Ascending aorta (tissue), 2 donors: ENCODE data around the gene KCNH3. TPM values are rescaled to one million over a fixed set of nuclear protein-coding genes. Genes with fewer than 3 reads are reported as not detected.

ENCODE experiments used
- DNase-seq, 2 donors: peaks; one replicate each; pipeline ENCODE4 v3.0.0-alpha.2; 2019; ENCODE audit warnings: low spot score in 2 of 2
- H3K27ac ChIP-seq, 2 donors: fragments of 200-600 bp; sonication (generic); one replicate each; pipeline ENCODE4 v1.5.1; 2016 to 2017; ENCODE audit warnings: mild to moderate bottlenecking in 1 of 2
- H3K27me3 ChIP-seq: fragments of 200-600 bp; sonication (generic); one replicate; pipeline ENCODE4 v1.5.1; 2017
- H3K36me3 ChIP-seq, 2 donors: fragments of 200-600 bp; sonication (generic); one replicate each; pipeline ENCODE4 v1.5.1; 2016
- H3K4me1 ChIP-seq, 2 donors: fragments of 200-600 bp; sonication (generic); one replicate each; pipeline ENCODE4 v1.5.1; 2016 to 2017; ENCODE audit warnings: mild to moderate bottlenecking in 1 of 2
- H3K4me3 ChIP-seq, 2 donors: fragments of 200-600 bp; sonication (generic); one replicate each; pipeline ENCODE4 v1.5.1; 2016 to 2017; ENCODE audit warnings: mild to moderate bottlenecking in 1 of 2
- H3K9me3 ChIP-seq, 2 donors: fragments of 200-600 bp; sonication (generic); one replicate each; pipeline ENCODE4 v1.5.1; 2016
- intact Hi-C: fragments of 100-400 bp; cut with DNase I; formaldehyde crosslinking; loops from one replicate; pipeline ENCODE4 v1.15.1; 2023
- total RNA-seq: library from RNA; depleted of rRNA; stranded (reverse); fragments of >200 nt; gene quantifications from one replicate; pipeline ENCODE4 v1.1.0, GENCODE V29; 2016
- TF ChIP-seq, protein P1 (sequence below), 3 experiments: fragments of 200-600 bp in 2 of 3; fragments of 450-650 bp in 1 of 3; sonication (generic) in 2 of 3; IDR thresholded peaks; one replicate each; pipeline ENCODE4 v1.5.1; 2016 to 2019; ENCODE audit warnings: antibody characterized with exemption in 3 of 3, mild to moderate bottlenecking in 1 of 3, moderate library complexity in 1 of 3

KCNH3 gene
- total RNA-seq, 1 donor from 2014 or later = not detected

DNA sequence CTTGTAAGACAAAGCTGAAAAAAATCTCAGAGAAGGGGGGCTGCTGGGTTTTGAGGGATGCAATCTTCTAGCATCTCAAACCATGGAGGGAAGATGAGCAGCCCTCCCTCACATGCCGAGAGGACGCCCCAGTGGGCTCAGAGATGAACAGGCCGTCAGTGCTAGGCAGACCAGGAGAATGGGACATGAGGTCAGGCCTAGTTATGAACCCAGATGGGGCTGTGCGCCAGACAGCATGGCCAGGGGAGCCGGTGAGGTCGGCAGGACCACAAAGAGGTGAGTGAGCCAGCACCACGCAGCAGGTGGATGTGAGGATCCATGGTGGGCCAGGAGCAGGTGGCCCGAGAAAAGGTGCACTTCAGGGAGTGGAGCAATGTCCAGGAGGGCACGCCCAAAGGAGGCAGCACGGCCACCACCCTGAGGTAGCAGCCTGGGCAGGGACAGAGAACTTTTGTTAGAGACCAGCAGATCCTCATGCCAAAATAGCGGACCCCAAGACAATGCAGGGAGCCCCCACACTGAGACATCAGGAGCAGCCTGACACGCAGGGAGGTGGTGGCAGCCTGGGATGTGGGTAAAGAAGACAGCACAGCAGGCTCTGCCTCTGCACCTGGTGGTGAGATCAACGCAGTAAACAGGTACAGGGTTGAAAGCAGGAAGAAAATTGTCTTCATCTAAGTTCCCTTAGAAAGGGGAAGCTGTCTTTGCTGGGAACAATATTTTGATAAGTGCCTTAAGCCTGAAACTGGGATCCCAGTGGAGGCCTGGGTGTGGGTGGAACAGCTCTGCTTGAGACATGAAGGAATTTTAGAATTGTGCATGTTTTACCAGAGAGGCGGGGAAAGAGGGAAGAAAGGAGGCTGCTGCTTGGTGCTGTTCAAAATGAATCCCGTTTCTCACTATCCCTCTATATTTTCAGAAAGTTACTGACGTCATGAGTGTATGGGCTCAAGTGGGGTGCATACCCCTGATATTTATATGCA is 46.9 kb downstream of the KCNH3 start:
- intact Hi-C loops = no loop called here
- Histone ChIP-seq H3K27me3 (no peaks in the 10 kb centered on the region), H3K36me3 (peaks cover 0 to 2% of the 10 kb centered on the region in 2 donors), H3K4me1 (no peaks in the 10 kb centered on the region), H3K4me3 (no peak overlapping the region), H3K9me3 (no peaks in the 10 kb centered on the region), H3K27ac (no peak overlapping the region)
- TF ChIP-seq, protein P1, sequence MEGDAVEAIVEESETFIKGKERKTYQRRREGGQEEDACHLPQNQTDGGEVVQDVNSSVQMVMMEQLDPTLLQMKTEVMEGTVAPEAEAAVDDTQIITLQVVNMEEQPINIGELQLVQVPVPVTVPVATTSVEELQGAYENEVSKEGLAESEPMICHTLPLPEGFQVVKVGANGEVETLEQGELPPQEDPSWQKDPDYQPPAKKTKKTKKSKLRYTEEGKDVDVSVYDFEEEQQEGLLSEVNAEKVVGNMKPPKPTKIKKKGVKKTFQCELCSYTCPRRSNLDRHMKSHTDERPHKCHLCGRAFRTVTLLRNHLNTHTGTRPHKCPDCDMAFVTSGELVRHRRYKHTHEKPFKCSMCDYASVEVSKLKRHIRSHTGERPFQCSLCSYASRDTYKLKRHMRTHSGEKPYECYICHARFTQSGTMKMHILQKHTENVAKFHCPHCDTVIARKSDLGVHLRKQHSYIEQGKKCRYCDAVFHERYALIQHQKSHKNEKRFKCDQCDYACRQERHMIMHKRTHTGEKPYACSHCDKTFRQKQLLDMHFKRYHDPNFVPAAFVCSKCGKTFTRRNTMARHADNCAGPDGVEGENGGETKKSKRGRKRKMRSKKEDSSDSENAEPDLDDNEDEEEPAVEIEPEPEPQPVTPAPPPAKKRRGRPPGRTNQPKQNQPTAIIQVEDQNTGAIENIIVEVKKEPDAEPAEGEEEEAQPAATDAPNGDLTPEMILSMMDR (IDR thresholded peaks at IDR 0.05) = no peak
- DNase-seq = peak in 1 of 2 donors; percentile 43

DNA sequence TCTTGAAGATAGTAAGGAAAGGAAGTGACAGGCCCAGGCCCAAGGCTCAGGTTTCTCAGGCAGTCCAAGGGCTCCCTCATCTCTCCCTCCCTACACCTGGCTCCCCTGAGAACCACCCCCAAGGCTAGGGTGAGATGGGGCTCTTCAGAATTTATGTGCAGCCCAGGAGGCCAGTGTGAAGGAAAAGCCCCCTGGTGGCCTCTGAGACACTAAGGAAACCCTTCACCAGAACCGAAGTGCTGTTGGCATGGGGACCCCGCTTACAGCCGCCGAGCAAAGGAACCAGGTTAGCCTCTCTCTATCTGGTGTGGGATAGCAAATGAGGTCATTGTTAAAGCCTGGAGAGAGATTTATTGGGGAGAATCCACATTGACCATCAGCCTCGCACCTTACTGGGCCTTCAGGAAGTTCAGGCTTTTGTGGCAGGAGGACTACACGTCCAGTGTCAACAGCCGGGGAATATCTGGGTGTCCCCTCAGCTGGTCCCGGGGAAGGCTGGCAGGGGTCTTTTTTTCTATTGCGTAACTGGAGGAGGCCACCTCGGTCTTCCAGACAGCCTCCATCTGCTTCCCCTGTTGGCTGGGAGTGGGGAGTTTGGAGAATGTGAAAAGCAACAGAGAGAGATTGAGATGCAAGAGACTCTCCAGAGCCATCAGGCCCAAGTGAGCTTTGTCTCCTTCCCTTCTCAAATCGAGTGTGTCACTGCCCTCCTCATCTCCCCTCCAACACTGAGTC is 48.5 kb downstream of the KCNH3 start:
- H3K4me3 ChIP-seq = no peak overlapping the region
- DNase-seq = no peak
- no peaks in the 10 kb centered on the region for H3K4me1 ChIP-seq
- intact Hi-C loops = no loop called here
- TF ChIP-seq, protein P1 (IDR thresholded peaks at IDR 0.05) = no peak
- H3K9me3 ChIP-seq = no peaks in the 10 kb centered on the region
- peaks cover 0 to 2% of the 10 kb centered on the region in 2 donors for H3K36me3 ChIP-seq
- no peak overlapping the region for H3K27ac ChIP-seq
- no peaks in the 10 kb centered on the region for H3K27me3 ChIP-seq

DNA sequence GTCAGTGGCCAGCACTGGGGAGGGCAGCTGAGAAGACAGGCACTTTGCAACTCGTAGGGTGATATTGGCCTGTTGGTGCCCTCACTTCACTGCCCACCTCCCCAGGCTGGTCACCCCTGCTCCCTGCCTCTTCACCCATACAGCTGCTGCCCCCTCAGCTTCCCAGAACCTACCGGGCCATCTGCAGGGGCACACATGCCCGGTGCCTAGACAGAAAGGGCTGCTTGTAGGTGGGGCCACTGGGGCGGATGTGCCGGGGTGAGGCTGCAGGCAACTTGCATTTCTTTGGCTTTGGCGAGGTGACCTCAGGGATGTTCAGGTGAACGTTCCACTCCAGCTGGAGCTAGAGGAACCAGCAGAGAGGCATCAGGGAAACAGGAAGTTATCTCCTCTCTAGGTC is 49.5 kb downstream of the KCNH3 start:
- no peak for DNase-seq
- TF ChIP-seq, protein P1 (IDR thresholded peaks at IDR 0.05) = no peak
- H3K4me1 ChIP-seq = no peaks in the 10 kb centered on the region
- intact Hi-C loops = no loop called here
- no peaks in the 10 kb centered on the region for H3K9me3 ChIP-seq
- H3K4me3 ChIP-seq = no peak overlapping the region
- H3K36me3 ChIP-seq = peaks cover 0 to 2% of the 10 kb centered on the region in 2 donors
- H3K27ac ChIP-seq = no peak overlapping the region
- H3K27me3 ChIP-seq = no peaks in the 10 kb centered on the region

DNA sequence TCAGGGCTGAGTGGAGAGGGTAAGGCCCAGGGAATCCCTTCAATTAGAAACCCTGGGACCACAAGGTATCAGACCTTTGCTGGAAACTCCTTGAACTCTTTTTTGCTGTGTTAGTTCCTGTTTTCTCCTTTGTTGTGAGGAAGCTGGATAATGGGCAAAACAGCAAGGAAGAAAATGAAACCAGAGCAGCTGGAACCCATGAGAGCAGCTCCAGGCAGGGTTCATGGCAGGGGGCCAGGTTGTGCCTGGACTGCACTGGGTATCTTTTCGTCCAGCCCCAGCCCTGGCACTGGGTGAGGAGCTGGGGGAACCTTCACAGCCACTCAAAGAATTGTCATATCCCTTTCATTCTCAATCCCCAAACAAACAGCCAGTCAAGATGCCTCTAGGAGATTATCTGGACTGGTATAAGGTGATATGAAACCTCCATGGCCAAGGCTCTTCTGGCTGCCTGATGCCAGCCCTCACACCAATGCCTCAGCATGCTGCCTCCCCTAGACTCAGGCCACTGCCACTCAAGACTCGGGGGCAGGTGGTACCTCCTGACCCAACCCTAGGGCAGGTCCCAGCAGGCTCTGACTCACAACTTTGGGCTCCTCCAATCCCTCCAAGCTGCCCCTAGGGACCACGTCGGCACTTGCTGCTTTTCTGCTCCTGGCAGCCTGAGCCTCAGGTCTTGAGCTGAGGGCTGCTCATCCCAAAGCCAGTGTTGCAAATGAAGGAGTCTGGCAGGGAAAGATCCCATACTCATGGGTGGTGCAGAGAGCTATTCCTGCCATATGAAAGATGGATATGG is 50.1 kb downstream of the KCNH3 start:
- DNase-seq = no peak
- H3K9me3 ChIP-seq = no peaks in the 10 kb centered on the region
- intact Hi-C loops = no loop called here
- no peak overlapping the region for H3K27ac ChIP-seq
- no peaks in the 10 kb centered on the region for H3K4me1 ChIP-seq
- H3K4me3 ChIP-seq = no peak overlapping the region
- TF ChIP-seq, protein P1 (IDR thresholded peaks at IDR 0.05) = no peak
- no peaks in the 10 kb centered on the region for H3K27me3 ChIP-seq
- H3K36me3 ChIP-seq = peaks cover 0 to 2% of the 10 kb centered on the region in 2 donors

DNA sequence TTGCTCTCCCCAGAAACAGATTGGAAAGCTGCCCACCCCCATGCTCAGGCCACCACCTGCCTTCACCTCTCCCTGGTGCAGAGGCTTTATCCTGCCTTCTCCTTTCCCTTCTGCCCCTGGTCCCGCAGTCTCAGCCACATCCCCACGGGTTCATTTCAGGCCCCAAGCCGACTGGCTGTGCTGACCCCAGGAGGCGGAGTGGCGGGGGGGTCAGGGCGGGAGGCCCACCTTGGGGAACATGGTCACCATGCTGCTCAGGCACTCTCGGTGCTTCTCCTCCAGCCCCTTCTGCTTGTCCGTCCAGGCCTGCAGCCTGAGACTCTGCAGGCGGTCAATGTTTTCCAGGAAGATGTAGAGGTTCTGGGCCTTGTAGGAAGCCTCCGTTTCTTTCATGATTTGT is 59.7 kb downstream of the KCNH3 start:
- intact Hi-C loops = no loop called here
- Histone ChIP-seq H3K27ac (no peak overlapping the region), H3K4me3 (no peak overlapping the region)

More for the DNA sequence above, 59.7 kb downstream of the KCNH3 start:
- DNase-seq = no peak
- Histone ChIP-seq H3K36me3 (no peaks in the 10 kb centered on the region), H3K4me1 (no peaks in the 10 kb centered on the region), H3K9me3 (no peaks in the 10 kb centered on the region), H3K27me3 (no peaks in the 10 kb centered on the region)
- TF ChIP-seq, protein P1 (IDR thresholded peaks at IDR 0.05) = no peak
